C4-2B (cell line): Measurements from ENCODE around the gene KRTAP5-2.

Experiments
- ZFX ChIP-seq: fragments of 450-650 bp; IDR thresholded peaks from 2 replicates; pipeline ENCODE4 v1.6.1; 2017
- TF ChIP-seq, protein P1 (sequence below): fragments of 450-650 bp; conservative IDR thresholded peaks from 2 replicates; pipeline ENCODE4 v1.5.1; 2017; ENCODE audit warnings: mild to moderate bottlenecking

DNA sequence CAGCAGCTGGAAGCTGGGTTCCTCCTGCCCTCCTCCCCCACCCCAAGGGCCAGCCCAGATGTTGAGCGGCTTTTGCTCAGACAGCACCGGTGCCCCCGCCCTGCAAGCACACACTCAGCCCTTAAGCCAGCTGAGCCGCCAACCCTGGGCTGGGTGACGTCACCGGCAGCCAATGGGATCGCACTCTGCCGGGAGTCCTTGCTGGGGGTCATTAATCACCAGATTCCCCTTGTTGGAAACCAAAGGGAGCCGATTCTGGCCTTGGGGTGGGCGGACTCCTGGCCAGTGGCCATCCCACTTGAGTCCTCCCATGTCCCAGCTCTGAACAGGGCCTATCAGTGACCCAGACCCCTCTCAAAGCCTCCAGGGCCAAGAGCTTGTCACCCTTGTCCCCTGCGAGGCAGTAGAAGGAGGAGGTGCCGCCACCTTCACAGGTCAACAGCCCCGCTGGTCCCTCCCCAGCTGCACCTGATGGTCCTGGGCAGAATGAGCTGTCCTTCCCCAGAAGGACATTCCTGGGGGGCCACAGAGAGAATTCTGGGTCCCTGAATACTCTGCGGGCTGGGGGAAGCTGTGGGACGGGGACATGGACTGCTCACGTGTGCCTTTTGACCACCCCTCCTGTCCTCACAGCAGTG, 33.4 kb downstream of the KRTAP5-2 start:
- TF ChIP-seq, protein P1, sequence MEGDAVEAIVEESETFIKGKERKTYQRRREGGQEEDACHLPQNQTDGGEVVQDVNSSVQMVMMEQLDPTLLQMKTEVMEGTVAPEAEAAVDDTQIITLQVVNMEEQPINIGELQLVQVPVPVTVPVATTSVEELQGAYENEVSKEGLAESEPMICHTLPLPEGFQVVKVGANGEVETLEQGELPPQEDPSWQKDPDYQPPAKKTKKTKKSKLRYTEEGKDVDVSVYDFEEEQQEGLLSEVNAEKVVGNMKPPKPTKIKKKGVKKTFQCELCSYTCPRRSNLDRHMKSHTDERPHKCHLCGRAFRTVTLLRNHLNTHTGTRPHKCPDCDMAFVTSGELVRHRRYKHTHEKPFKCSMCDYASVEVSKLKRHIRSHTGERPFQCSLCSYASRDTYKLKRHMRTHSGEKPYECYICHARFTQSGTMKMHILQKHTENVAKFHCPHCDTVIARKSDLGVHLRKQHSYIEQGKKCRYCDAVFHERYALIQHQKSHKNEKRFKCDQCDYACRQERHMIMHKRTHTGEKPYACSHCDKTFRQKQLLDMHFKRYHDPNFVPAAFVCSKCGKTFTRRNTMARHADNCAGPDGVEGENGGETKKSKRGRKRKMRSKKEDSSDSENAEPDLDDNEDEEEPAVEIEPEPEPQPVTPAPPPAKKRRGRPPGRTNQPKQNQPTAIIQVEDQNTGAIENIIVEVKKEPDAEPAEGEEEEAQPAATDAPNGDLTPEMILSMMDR, result no peak
- no peak for TF ChIP-seq ZFX
